Measurements from ENCODE around the gene PPP1CC.
"Not testable (repeated sequence)": the region's sequence is repeated elsewhere in the genome, so short reads cannot be mapped to it uniquely, and the experiment has no call there.

Gene PPP1CC

GRCh38 chr12:110742718-110743570 lies at the start of gene PPP1CC:
Gene PPP1CC, minus strand, starts transcription at chr12:110742891. Its CDS starts 184 bp downstream, at chr12:110742707.
- intact Hi-C loops (cut with DNase I) = loop anchor here (10.0 kb wide), 1 partner anchor 82 kb away; no protein-coding TSS in a partner anchor
- peak; percentile 87 to 99 (median 92) for DNase-seq

GRCh38 chr12:110791589-110791988 lies 48.9 kb upstream of the PPP1CC start:
- intact Hi-C loops (cut with DNase I) = no loop called here
- no peak for DNase-seq

GRCh38 chr12:110790301-110790700 lies 47.6 kb upstream of the PPP1CC start:
- intact Hi-C loops (cut with DNase I) = no loop called here
- no peak for DNase-seq

DNA sequence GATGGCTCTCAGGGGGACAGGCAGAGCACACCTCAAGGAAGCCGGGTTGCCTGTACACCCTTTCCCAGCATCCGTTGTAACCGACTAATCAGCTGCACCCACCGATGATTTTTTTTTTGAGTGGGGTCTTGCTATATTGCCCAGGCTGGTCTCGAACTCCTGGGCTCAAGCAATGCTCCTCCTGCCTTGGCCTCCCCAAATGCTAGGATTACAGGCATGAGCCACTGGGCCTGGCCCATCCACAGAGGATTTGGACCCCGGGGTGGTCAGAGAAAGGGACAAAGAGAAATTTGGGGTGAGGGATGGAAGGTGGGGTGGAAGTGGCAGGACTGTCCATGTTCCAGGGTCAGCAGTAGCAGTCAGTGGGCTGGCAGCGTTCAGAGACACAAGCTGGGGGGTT lies 43.3 kb upstream of the PPP1CC start:
- intact Hi-C loops (cut with DNase I) = no loop called here
- DNase-seq = peak in 1 of 10 donors; percentile 63

DNA sequence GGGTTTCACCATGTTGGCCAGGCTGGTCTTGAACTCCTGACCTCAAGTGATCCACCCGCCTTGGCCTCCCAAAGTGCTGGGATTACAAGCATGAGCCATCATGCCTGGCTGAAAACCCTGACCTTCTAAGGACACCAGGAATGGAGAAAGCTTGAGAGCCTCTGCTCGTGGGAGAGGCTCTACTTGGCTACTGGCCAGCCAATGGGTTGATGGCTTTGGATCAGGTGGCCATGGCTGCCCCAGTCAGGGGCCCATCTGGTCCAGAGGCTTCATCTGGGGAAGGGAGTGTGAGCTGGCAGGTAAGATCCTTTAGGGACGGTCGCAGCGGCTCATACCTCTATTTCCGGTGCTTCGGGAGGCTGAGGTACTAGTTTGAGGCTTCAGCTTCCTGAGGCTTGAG lies 42.5 kb upstream of the PPP1CC start:
- intact Hi-C loops (cut with DNase I) = no loop called here

DNA sequence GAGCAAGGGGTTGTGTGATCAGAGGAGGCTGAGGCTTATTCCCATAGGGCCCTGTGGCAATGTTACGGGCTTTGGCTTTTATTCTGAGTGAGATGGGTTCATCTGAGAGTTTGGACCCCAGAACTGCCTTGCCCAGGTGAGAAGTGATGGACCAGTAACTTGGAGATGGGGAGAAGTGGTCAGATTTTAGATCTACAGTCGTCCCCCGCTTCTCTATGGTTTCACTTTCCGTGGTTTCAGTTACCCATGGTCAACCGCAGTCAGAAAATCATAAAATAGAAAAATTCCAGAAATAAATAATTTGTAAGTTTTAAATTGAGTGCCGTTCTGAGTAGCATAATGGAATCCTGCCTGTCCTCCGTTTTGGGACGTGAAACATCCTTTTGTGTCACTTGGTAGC lies 40.2 kb upstream of the PPP1CC start:
- intact Hi-C loops (cut with DNase I) = no loop called here
- DNase-seq = peak in 1 of 10 donors; percentile 8

More for the DNA sequence above, 42.5 kb upstream of the PPP1CC start:
- DNase-seq = no peak

- DNase-seq = peak in 1 of 10 donors; percentile 34
- intact Hi-C loops (cut with DNase I) = no loop called here
These were observed 39.4 kb upstream of the PPP1CC start for GRCh38 chr12:110782094-110782493.

DNA sequence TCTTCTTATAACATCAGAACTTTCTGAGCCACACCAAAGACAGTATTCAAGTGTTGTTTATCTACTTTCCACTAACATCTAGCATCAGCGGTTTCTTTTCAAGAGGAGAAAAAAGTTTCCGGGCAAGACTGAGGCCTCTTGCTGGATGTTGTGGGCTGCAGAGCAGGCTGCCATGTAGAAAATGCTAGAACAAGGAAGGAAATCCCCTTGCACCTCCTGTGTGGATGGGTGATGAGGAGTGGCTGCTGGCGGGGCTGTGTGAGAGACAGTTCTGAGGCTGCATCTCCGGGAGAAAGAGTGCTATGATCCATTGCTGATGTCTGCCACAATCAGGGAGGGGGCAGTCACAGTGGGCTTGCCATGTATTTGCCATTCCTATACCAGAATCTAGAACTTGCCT lies 37.8 kb upstream of the PPP1CC start:
- intact Hi-C loops (cut with DNase I) = no loop called here
- DNase-seq = peak in 1 of 10 donors; percentile 35

DNA sequence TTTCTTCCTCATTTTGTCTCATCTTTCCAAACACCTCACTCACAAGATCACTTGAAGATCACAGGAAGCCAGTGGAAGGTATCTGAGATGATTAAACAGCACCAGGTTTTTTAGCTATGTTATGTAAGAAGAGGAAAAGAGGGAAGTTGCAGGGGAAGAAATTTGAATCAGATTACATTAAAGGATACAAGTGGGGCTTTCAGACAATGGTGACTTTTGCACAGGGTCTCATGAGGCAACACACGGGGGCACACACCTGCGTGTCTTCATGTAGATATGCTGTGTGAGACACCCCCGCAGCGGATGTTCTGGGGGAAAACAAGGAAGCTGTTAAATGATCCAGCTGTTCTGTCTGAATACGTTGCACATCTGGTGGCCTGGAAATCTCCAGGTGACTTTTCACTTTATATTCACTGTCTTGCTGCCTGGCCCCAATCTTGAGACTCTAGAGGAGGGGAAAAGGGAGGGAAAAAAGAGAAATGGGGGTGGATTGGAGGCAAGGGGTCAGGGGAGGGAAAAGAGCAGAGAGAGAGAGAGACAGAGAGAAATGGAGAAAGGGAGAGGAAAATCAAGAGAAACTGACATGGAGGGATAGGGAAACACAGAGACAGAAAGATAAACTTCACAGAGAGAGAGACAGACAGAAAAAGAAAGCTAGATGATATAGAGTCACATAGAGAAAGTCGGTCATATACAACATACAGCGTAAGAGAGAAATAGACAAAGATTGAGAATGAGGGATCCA lies 36.3 kb upstream of the PPP1CC start:
- intact Hi-C loops (cut with DNase I) = no loop called here
- DNase-seq = peak in 1 of 10 donors; percentile 33

DNA sequence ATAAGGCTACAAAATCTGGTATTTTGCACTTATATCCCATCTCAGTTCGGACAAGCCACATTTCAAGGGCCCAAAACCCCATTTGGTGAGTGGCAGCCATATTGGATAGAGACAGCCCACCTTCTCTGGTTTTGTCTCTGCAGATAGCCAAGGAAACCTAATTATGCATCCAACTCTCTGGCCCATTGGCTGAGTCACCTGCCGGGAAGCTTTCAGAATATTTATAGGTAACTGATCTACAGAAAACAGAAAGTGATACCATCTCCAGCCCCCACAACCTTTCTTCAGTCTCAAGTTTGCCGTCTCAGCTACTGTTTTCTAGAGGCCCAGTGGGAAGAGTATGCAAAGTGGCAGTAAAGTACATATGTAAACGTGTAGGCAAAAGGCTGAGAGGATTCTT lies 33.7 kb upstream of the PPP1CC start:
- intact Hi-C loops (cut with DNase I) = no loop called here
- DNase-seq = peak in 1 of 10 donors; percentile 28

- intact Hi-C loops (cut with DNase I) = no loop called here
These were observed 33.3 kb upstream of the PPP1CC start for GRCh38 chr12:110775997-110776396.

DNA sequence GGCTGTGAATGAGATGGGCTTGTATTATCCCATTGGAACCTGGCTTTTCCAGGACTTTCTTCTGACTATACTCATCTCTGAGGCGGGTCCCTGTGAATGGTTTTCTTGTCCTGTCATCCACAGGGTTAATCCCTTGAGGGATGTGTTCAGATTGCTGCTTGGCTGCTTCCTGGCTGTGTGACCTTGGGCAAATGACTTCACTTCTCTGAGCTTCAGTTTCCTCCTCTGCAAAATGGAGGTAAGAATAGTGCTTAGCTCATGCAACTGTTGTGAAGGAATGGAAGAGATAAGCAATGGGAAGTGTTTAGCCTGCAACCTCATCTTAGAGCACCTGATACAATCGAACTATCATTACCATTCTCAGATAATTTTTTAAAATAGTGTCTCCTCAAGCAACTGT lies 32.1 kb upstream of the PPP1CC start:
- DNase-seq = no peak
- intact Hi-C loops (cut with DNase I) = no loop called here

More at GRCh38 chr12:110775997-110776396, 33.3 kb upstream of the PPP1CC start:
- no peak for DNase-seq

GRCh38 chr12:110768960-110769359 lies 26.3 kb upstream of the PPP1CC start:
- DNase-seq = peak in 1 of 10 donors; percentile 5
- intact Hi-C loops (cut with DNase I) = no loop called here

DNA sequence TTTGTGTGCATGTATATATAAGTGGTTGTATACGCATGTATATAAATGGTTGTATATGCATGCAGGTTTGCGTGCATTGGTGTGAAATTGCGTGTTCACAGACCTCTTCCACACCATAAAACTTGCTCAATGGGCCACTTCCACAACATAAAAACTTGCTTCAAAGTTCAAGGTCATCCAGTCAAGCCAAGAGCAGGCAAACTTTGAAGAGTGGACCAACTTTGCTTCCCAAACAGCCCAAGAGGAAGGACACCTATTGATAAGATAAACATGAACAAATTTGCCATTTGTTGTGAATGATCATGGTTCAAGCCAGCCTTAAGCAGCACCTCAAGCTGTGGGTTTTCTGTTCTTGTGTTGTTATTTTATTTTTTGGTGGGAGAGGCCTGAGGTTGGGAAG lies 25.2 kb upstream of the PPP1CC start:
- DNase-seq = peak in 1 of 10 donors; percentile 1
- intact Hi-C loops (cut with DNase I) = no loop called here

DNA sequence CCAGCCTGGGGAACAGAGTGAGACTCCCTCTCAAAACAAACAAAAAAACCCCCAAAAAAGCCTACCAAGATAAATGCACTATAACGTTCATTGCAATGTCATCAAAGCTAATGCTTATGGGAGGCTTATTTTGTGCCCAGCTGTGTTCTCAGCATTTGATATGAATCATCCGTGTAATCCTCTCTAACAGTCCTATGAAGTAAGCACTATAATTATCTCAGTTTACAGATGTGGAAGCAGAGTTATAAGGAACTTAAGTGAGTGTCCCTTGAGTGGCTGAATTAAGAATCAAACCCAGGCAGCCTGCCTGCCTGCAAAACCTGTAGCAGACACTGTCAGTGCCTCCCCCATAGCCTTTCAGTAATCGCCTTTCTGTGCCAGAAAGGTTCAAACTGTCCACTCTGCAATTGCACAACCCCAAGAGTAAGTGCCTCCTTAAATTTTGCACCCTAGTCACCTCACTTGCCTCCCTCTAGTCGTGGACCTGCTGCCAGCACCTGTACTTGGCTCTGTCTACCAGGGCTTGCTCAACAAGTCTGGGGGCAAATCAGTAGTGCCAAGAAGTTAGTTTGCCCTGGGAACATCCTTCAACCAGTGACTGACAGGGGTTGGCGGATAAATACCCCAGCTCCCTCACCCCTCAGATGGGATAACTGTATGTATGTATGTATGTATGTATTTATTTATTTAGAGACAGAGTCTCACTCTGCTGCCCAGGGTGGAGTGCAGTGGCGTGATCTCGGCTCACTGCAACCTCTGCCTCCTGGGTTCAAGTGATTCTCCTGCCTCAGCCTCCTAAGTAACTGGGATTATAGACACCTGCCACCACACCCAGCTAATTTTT lies 23.8 kb upstream of the PPP1CC start:
- intact Hi-C loops (cut with DNase I) = no loop called here
- peak in 1 of 10 donors; percentile 8 for DNase-seq

DNA sequence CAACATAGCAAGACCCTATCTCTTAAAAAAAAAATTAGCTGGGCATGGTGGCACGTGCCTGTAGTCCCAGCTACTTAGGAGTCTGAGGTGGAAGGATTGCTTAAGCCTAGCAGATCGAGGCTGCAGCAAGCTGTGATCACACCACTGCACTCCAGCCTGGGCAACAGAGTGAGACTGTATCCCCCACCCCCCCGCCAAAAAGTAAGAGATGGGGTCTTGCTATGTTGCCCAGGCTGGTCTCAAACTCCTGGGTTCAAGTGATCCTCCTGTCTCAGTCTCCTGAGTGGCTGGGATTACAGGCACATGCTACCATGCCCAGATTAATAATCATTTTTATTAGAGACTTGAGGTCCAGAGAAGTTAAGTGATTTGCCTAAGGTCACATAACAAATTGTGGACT lies 22.9 kb upstream of the PPP1CC start:
- peak in 1 of 10 donors; percentile 11 for DNase-seq
- intact Hi-C loops (cut with DNase I) = not testable (repeated sequence)

- intact Hi-C loops (cut with DNase I) = no loop called here
- no peak for DNase-seq
These were observed 22.4 kb upstream of the PPP1CC start for GRCh38 chr12:110765111-110765510.

DNA sequence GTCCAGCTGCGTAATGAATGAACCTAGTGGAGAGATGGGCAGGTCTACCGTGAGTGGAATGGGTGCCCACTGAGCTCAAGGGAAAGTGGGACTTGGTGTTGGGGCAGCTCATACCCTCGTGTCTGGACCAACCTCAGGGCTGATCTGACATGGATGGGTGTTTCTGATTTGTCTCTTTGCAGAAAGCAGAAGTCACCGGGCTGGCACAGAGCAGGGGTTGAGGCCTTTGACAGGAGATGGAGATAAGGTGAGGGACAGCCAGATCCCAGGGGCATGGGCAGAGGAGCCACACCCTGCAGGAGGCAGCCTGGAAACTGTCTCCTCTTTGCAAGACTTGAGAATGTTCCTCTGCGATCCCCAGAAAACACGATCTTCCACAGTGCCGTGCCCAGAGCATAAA lies 20.9 kb upstream of the PPP1CC start:
- intact Hi-C loops (cut with DNase I) = no loop called here

GRCh38 chr12:110762891-110763290 lies 20.2 kb upstream of the PPP1CC start:
- intact Hi-C loops (cut with DNase I) = no loop called here
- peak in 1 of 10 donors; percentile 4 for DNase-seq

More for the DNA sequence above, 20.9 kb upstream of the PPP1CC start:
- DNase-seq = peak in 1 of 10 donors; percentile 62

- peak in 1 of 10 donors; percentile 9 for DNase-seq
- intact Hi-C loops (cut with DNase I) = no loop called here
These were observed 17.5 kb upstream of the PPP1CC start for GRCh38 chr12:110760204-110760609.

All from posterior cingulate gyrus (tissue), 11 donors.